ENCODE data around the gene TSPO2. TPM values are rescaled to one million over a fixed set of nuclear protein-coding genes. Genes with fewer than 3 reads are reported as not detected.
"Not testable (repeated sequence)": the region's sequence is repeated elsewhere in the genome, so short reads cannot be mapped to it uniquely, and the experiment has no call there.

Gene TSPO2
- total RNA-seq = not detected

- peak within 1 kb of the TSS; percentile 39 for H3K27ac Mint-ChIP-seq
- ChIA-PET POLR2A (interaction anchor here (1.3 kb wide), 1 partner anchor 11 kb away, joined by 3 read pairs; the partner anchor contains the start of gene APOBEC2), CTCF (interaction anchor here (1.0 to 1.3 kb wide), 3 partner anchors 14 to 140 kb away, joined by 3 to 5 read pairs (median 4); no protein-coding TSS in a partner anchor)
- ATAC-seq (no peak), DNase-seq (no peak)
- no peak within 1 kb of the TSS for H3K4me3 Mint-ChIP-seq
- peaks cover 9% of the 10 kb centered on the region for H3K4me1 Mint-ChIP-seq (ENCODE audit: low read depth)
- no peaks in the 10 kb centered on the region for H3K36me3 Mint-ChIP-seq (ENCODE audit: low read depth)
- no peaks in the 10 kb centered on the region for H3K27me3 Mint-ChIP-seq (ENCODE audit: low read depth)
- H3K9me3 Mint-ChIP-seq (ENCODE audit: insufficient read depth) = no peaks in the 10 kb centered on the region
These were observed at the start of gene TSPO2 for GRCh38 chr6:41042226-41043055. Gene TSPO2, plus strand, starts transcription at chr6:41042467. Its CDS starts 519 bp downstream, at chr6:41042986.

GRCh38 chr6:40992746-40993145, 49.5 kb upstream of the TSPO2 start:
- no peak for ATAC-seq
- H3K4me1 Mint-ChIP-seq (ENCODE audit: low read depth) = no peaks in the 10 kb centered on the region
- H3K27ac Mint-ChIP-seq = no peak overlapping the region

GRCh38 chr6:40996591-40997233, 45.6 kb upstream of the TSPO2 start:
- Mint-ChIP-seq H3K4me1 (ENCODE audit: low read depth) (no peaks in the 10 kb centered on the region), H3K9me3 (ENCODE audit: insufficient read depth) (no peaks in the 10 kb centered on the region), H3K27me3 (ENCODE audit: low read depth) (peaks cover 54% of the 10 kb centered on the region), H3K36me3 (ENCODE audit: low read depth) (no peaks in the 10 kb centered on the region), H3K27ac (no peak overlapping the region), H3K4me3 (no peak overlapping the region)
- DNase-seq (no peak), ATAC-seq (no peak)
- CTCF ChIA-PET = interaction anchor here (0.9 kb wide), 1 partner anchor 31 kb away, joined by 3 read pairs; no protein-coding TSS in a partner anchor
- POLR2A ChIA-PET = no interaction called here

More at GRCh38 chr6:40992746-40993145, 49.5 kb upstream of the TSPO2 start:
- Mint-ChIP-seq H3K4me3 (no peak overlapping the region), H3K27me3 (ENCODE audit: low read depth) (peaks cover 46% of the 10 kb centered on the region), H3K9me3 (ENCODE audit: insufficient read depth) (no peaks in the 10 kb centered on the region), H3K36me3 (ENCODE audit: low read depth) (no peaks in the 10 kb centered on the region)
- CTCF ChIA-PET = no interaction called here
- POLR2A ChIA-PET = no interaction called here
- no peak for DNase-seq

GRCh38 chr6:40997234-40997957, 44.9 kb upstream of the TSPO2 start:
- peaks cover 52% of the 10 kb centered on the region for H3K27me3 Mint-ChIP-seq (ENCODE audit: low read depth)
- no peak for DNase-seq
- H3K27ac Mint-ChIP-seq = no peak overlapping the region
- ChIA-PET POLR2A (no interaction called here), CTCF (interaction anchor here (1.4 to 3.7 kb wide), 3 partner anchors 17 to 32 kb away, joined by 3 to 19 read pairs (median 5); no protein-coding TSS in a partner anchor)
- H3K36me3 Mint-ChIP-seq (ENCODE audit: low read depth) = no peaks in the 10 kb centered on the region
- no peaks in the 10 kb centered on the region for H3K9me3 Mint-ChIP-seq (ENCODE audit: insufficient read depth)
- no peak overlapping the region for H3K4me3 Mint-ChIP-seq
- H3K4me1 Mint-ChIP-seq (ENCODE audit: low read depth) = no peaks in the 10 kb centered on the region
- ATAC-seq = no peak

GRCh38 chr6:40998661-40999060, 43.6 kb upstream of the TSPO2 start:
- Mint-ChIP-seq H3K4me3 (no peak overlapping the region), H3K27ac (no peak overlapping the region), H3K4me1 (ENCODE audit: low read depth) (no peaks in the 10 kb centered on the region), H3K27me3 (ENCODE audit: low read depth) (peaks cover 49% of the 10 kb centered on the region), H3K36me3 (ENCODE audit: low read depth) (no peaks in the 10 kb centered on the region), H3K9me3 (ENCODE audit: insufficient read depth) (no peaks in the 10 kb centered on the region)
- ChIA-PET POLR2A (no interaction called here), CTCF (interaction anchor here (1.4 to 3.7 kb wide), 3 partner anchors 16 to 31 kb away, joined by 3 to 19 read pairs (median 5); no protein-coding TSS in a partner anchor)
- no peak for ATAC-seq
- no peak for DNase-seq

GRCh38 chr6:40999569-40999968, 42.7 kb upstream of the TSPO2 start:
- POLR2A ChIA-PET = no interaction called here
- H3K27ac Mint-ChIP-seq = no peak overlapping the region

GRCh38 chr6:41000248-41000647, 42.0 kb upstream of the TSPO2 start:
- H3K4me1 Mint-ChIP-seq (ENCODE audit: low read depth) = no peaks in the 10 kb centered on the region
- ChIA-PET POLR2A (no interaction called here), CTCF (interaction anchor here (3.7 kb wide), 1 partner anchor 28 kb away, joined by 19 read pairs; no protein-coding TSS in a partner anchor)
- peaks cover 46% of the 10 kb centered on the region for H3K27me3 Mint-ChIP-seq (ENCODE audit: low read depth)
- no peak overlapping the region for H3K27ac Mint-ChIP-seq
- H3K4me3 Mint-ChIP-seq = no peak overlapping the region
- no peak for DNase-seq
- ATAC-seq = no peak
- no peaks in the 10 kb centered on the region for H3K9me3 Mint-ChIP-seq (ENCODE audit: insufficient read depth)
- no peaks in the 10 kb centered on the region for H3K36me3 Mint-ChIP-seq (ENCODE audit: low read depth)

More at GRCh38 chr6:40999569-40999968, 42.7 kb upstream of the TSPO2 start:
- DNase-seq (peak; percentile 30), ATAC-seq (peak; percentile 68)
- CTCF ChIA-PET = interaction anchor here (3.7 kb wide), 1 partner anchor 28 kb away, joined by 19 read pairs; no protein-coding TSS in a partner anchor
- H3K9me3 Mint-ChIP-seq (ENCODE audit: insufficient read depth) = no peaks in the 10 kb centered on the region
- no peaks in the 10 kb centered on the region for H3K36me3 Mint-ChIP-seq (ENCODE audit: low read depth)
- H3K4me1 Mint-ChIP-seq (ENCODE audit: low read depth) = no peaks in the 10 kb centered on the region
- H3K27me3 Mint-ChIP-seq (ENCODE audit: low read depth) = peaks cover 46% of the 10 kb centered on the region
- no peak overlapping the region for H3K4me3 Mint-ChIP-seq

- no peak overlapping the region for H3K27ac Mint-ChIP-seq
- peaks cover 2% of the 10 kb centered on the region for H3K4me1 Mint-ChIP-seq (ENCODE audit: low read depth)
- H3K27me3 Mint-ChIP-seq (ENCODE audit: low read depth) = peaks cover 43% of the 10 kb centered on the region
- ATAC-seq = no peak
- H3K9me3 Mint-ChIP-seq (ENCODE audit: insufficient read depth) = no peaks in the 10 kb centered on the region
- ChIA-PET CTCF (interaction anchor here (1.6 kb wide), 1 partner anchor 25 kb away, joined by 5 read pairs; no protein-coding TSS in a partner anchor), POLR2A (no interaction called here)
- no peaks in the 10 kb centered on the region for H3K36me3 Mint-ChIP-seq (ENCODE audit: low read depth)
- no peak for DNase-seq
- no peak overlapping the region for H3K4me3 Mint-ChIP-seq
These were observed 40.1 kb upstream of the TSPO2 start for GRCh38 chr6:41002168-41002567.

GRCh38 chr6:41006217-41006616, 36.0 kb upstream of the TSPO2 start:
- H3K9me3 Mint-ChIP-seq (ENCODE audit: insufficient read depth); H3K27ac Mint-ChIP-seq; POLR2A ChIA-PET; H3K4me1 Mint-ChIP-seq (ENCODE audit: low read depth); H3K4me3 Mint-ChIP-seq; H3K36me3 Mint-ChIP-seq (ENCODE audit: low read depth): not testable (repeated sequence)
- peak; percentile 75 for DNase-seq
- ATAC-seq = peak; percentile 86
- peaks cover 28% of the 10 kb centered on the region for H3K27me3 Mint-ChIP-seq (ENCODE audit: low read depth)
- CTCF ChIA-PET = interaction anchor here (1.0 kb wide), 1 partner anchor 22 kb away, joined by 3 read pairs; no protein-coding TSS in a partner anchor

- H3K4me1 Mint-ChIP-seq (ENCODE audit: low read depth); H3K4me3 Mint-ChIP-seq; POLR2A ChIA-PET; ATAC-seq; H3K9me3 Mint-ChIP-seq (ENCODE audit: insufficient read depth); H3K27ac Mint-ChIP-seq; DNase-seq; H3K36me3 Mint-ChIP-seq (ENCODE audit: low read depth): not testable (repeated sequence)
- H3K27me3 Mint-ChIP-seq (ENCODE audit: low read depth) = peaks cover 23% of the 10 kb centered on the region
- CTCF ChIA-PET = interaction anchor here (1.0 kb wide), 1 partner anchor 21 kb away, joined by 3 read pairs; no protein-coding TSS in a partner anchor
These were observed 35.3 kb upstream of the TSPO2 start for GRCh38 chr6:41006980-41007379.

- no peak for ATAC-seq
- no peaks in the 10 kb centered on the region for H3K9me3 Mint-ChIP-seq (ENCODE audit: insufficient read depth)
- ChIA-PET POLR2A (no interaction called here), CTCF (interaction anchor here (1.1 to 3.5 kb wide), 2 partner anchors 20 to 31 kb away, joined by 3 to 18 read pairs; partner anchors contain the start of gene UNC5CL)
- H3K36me3 Mint-ChIP-seq (ENCODE audit: low read depth) = no peaks in the 10 kb centered on the region
- H3K27ac Mint-ChIP-seq = no peak overlapping the region
- no peak overlapping the region for H3K4me3 Mint-ChIP-seq
- no peak for DNase-seq
- peaks cover 2% of the 10 kb centered on the region for H3K4me1 Mint-ChIP-seq (ENCODE audit: low read depth)
- peaks cover 20% of the 10 kb centered on the region for H3K27me3 Mint-ChIP-seq (ENCODE audit: low read depth)
These were observed 34.3 kb upstream of the TSPO2 start for GRCh38 chr6:41008011-41008410.
